Islet of Langerhans (tissue), 1 donor: ENCODE data around the gene SLC25A23.
"Not testable (repeated sequence)": the region's sequence is repeated elsewhere in the genome, so short reads cannot be mapped to it uniquely, and the experiment has no call there.

Source experiments
- FAIRE-seq: peaks from one replicate; lab custom pipeline; 2011; peaks lifted over from hg19 to GRCh38; lab: Jason Lieb, UNC

SLC25A23 gene

GRCh38 chr19:6457958-6458694 lies 1.5 kb downstream of the SLC25A23 start:
- no peak for FAIRE-seq

GRCh38 chr19:6455924-6456323 lies 3.7 kb downstream of the SLC25A23 start:
- FAIRE-seq, result no peak

- no peak for FAIRE-seq
Measured at GRCh38 chr19:6453951-6454565, 5.5 kb downstream of the SLC25A23 start.

- FAIRE-seq, result no peak
Measured at GRCh38 chr19:6452899-6453298, 6.7 kb downstream of the SLC25A23 start.

GRCh38 chr19:6452223-6452614 lies 7.4 kb downstream of the SLC25A23 start:
- FAIRE-seq, result no peak

GRCh38 chr19:6451583-6452222 lies 7.9 kb downstream of the SLC25A23 start:
- no peak for FAIRE-seq

GRCh38 chr19:6450166-6450565 lies 9.4 kb downstream of the SLC25A23 start:
- FAIRE-seq, result no peak

- FAIRE-seq, result no peak
Measured at GRCh38 chr19:6448045-6448444, 11.5 kb downstream of the SLC25A23 start.

- no peak for FAIRE-seq
Measured at GRCh38 chr19:6446452-6446851, 13.1 kb downstream of the SLC25A23 start.

- FAIRE-seq, result no peak
Measured at GRCh38 chr19:6443986-6444385, 15.6 kb downstream of the SLC25A23 start.

GRCh38 chr19:6442087-6442688 lies 17.4 kb downstream of the SLC25A23 start:
- no peak for FAIRE-seq

GRCh38 chr19:6440905-6441304 lies 18.7 kb downstream of the SLC25A23 start:
- FAIRE-seq, result no peak

GRCh38 chr19:6439743-6440142 lies 19.8 kb downstream of the SLC25A23 start:
- FAIRE-seq, result no peak

GRCh38 chr19:6433663-6434062 lies 25.9 kb downstream of the SLC25A23 start, which contains the start of gene SLC25A41:
SLC25A41 (minus strand) TSS chr19:6433763; CDS start chr19:6433693, 70 bp downstream.
- FAIRE-seq, result no peak

GRCh38 chr19:6433165-6433564 lies 26.4 kb downstream of the SLC25A23 start:
- FAIRE-seq, result no peak

- FAIRE-seq, result no peak
Measured at GRCh38 chr19:6431891-6432290, 27.7 kb downstream of the SLC25A23 start.

- no peak for FAIRE-seq
Measured at GRCh38 chr19:6429419-6430221, 30.0 kb downstream of the SLC25A23 start.

GRCh38 chr19:6428692-6429418 lies 30.7 kb downstream of the SLC25A23 start:
- not testable (repeated sequence) for FAIRE-seq

- FAIRE-seq, result no peak
Measured at GRCh38 chr19:6427131-6427530, 32.5 kb downstream of the SLC25A23 start.

- no peak for FAIRE-seq
Measured at GRCh38 chr19:6425732-6426620, 33.6 kb downstream of the SLC25A23 start.
